Subcutaneous adipose tissue (tissue), 4 donors: ENCODE results near the gene MCMBP. TPM values are rescaled to one million over a fixed set of nuclear protein-coding genes. Genes with fewer than 3 reads are reported as not detected.

Experiments
- CTCF ChIP-seq: fragments of 450-650 bp; IDR thresholded peaks from one replicate; pipeline ENCODE4 v1.5.1; 2016; ENCODE audit warnings: low read depth, mild to moderate bottlenecking, control low read depth, antibody characterized with exemption, moderate library complexity
- total RNA-seq, 4 donors: library from RNA; depleted of rRNA; stranded (reverse); fragments of >200 nt; gene quantifications; one replicate each; pipeline ENCODE4 v1.1.0, GENCODE V29; 2016

Gene MCMBP
- total RNA-seq = 10 to 100 TPM; 42.6 to 60.2 (median 47.3) TPM

DNA sequence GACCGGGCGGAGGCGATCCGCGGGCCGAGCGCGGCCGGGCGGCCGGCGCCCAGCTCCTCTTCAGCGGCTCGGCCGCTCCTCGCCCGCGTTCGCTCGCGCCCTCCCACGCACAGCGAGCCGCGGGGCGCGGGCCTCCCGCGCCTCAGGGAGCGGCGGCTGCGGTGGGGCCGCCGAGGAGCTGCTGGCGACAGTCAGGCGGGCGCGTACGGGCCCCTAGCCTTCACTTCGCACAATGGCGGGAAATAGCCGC lies at the start of gene MCMBP:
Gene MCMBP (minus strand): TSS at position 234 of the 250 bp plus-strand sequence. CDS start 259 bp downstream, outside the sequence.
- TF ChIP-seq CTCF = no peak

GRCh38 chr10:119919826-119920225 lies 47.2 kb upstream of the MCMBP start:
- no peak for TF ChIP-seq CTCF

DNA sequence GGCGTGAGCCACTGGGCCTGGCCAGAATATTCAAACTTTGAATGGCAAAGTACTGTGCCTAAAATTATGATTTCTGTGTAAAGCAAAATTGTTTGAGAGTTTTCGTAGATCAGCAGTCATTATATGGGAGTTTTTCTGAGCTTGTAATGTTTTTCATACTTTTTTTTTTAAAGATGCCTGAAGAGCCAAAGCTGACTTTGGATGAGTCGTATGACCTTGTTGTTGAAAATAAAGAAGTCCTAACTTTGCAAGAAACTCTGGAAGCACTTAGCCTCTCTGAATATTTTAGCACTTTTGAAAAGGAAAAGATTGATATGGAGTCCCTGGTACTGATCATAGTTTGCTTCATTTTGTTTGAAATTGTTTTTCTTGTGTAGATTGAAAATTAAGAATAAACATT lies 46.6 kb upstream of the MCMBP start:
- no peak for TF ChIP-seq CTCF

DNA sequence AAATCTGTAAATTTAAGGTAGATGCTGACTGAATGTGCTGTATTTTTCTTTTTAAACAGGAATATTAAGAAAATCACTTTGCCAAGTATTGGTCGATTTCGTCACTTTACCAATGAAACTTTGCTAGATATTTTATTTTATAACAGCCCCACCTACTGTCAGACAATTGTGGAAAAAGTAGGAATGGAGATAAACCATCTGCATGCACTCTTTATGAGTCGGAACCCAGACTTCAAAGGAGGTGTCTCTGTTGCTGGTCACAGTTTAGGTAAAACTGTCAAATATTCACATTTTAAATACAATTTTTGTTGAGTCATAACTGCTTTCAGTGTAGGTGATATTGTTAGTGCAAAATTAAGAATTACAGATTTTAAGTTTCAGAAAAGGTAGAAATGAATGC lies 45.1 kb upstream of the MCMBP start:
- TF ChIP-seq CTCF = no peak

DNA sequence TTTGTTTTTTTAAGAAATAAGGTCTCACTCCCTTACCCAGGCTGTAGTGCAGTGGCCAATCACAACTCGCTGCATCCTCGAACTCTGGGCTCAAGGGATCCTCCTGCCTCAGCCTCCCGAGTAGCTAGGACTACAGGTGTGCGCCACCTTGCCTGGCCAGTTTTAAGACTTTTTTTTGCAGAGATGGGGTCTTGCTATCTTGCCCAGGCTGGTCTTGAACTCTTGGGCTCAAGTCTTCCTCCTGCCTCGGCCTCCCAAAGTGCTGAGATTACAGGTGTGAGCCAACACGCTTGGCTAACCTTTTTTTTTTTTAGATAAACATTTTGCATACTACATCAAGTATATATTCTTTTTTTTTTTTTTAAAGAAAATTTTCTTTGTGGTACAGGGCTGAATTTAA lies 38.0 kb upstream of the MCMBP start:
- TF ChIP-seq CTCF = no peak

- TF ChIP-seq CTCF = no peak
Observed at GRCh38 chr10:119908166-119908565, 35.5 kb upstream of the MCMBP start.

DNA sequence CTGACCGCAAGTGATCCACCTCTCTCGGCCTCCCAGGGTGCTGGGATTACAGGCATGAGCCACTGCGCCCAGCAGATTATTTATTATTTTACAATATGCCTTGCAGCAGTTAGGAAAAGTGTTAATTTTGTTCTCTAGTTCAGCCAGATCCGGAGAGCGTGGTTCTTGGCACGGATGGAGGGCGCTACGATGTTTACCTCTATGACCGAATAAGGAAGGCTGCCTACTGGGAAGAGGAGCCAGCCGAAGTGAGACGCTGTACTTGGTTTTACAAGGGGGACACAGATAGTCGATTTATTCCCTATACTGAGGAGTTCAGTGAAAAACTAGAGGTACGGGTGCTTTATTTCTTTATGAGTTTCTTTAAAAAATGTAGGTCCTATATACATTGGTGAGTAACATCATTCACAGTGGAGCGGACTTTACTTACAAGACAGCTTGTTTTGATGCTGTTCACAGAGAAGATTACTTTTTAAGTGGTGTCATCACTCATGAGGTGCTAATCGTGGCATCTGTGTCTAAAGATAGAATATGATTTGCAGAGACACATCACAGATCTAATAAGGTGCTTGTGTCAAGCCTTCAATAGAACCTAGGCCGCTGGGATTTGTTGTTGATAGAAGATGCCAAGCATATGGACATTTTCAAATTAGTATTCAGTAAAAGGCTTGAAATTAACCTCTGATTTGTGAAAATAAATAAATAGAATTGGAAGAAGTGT lies 31.5 kb upstream of the MCMBP start:
- no peak for TF ChIP-seq CTCF

GRCh38 chr10:119898577-119898976 lies 25.9 kb upstream of the MCMBP start:
- TF ChIP-seq CTCF = no peak
